OCI-M2 (cell line): ENCODE measurements around the gene C1orf198.

Experiments
- DNase-seq: peaks from one replicate; lab custom pipeline; 2025; ENCODE audit not compliant: unreplicated experiment; lab: John Stamatoyannopoulos, UW

C1orf198 gene, protein sequence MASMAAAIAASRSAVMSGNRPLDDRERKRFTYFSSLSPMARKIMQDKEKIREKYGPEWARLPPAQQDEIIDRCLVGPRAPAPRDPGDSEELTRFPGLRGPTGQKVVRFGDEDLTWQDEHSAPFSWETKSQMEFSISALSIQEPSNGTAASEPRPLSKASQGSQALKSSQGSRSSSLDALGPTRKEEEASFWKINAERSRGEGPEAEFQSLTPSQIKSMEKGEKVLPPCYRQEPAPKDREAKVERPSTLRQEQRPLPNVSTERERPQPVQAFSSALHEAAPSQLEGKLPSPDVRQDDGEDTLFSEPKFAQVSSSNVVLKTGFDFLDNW

DNA sequence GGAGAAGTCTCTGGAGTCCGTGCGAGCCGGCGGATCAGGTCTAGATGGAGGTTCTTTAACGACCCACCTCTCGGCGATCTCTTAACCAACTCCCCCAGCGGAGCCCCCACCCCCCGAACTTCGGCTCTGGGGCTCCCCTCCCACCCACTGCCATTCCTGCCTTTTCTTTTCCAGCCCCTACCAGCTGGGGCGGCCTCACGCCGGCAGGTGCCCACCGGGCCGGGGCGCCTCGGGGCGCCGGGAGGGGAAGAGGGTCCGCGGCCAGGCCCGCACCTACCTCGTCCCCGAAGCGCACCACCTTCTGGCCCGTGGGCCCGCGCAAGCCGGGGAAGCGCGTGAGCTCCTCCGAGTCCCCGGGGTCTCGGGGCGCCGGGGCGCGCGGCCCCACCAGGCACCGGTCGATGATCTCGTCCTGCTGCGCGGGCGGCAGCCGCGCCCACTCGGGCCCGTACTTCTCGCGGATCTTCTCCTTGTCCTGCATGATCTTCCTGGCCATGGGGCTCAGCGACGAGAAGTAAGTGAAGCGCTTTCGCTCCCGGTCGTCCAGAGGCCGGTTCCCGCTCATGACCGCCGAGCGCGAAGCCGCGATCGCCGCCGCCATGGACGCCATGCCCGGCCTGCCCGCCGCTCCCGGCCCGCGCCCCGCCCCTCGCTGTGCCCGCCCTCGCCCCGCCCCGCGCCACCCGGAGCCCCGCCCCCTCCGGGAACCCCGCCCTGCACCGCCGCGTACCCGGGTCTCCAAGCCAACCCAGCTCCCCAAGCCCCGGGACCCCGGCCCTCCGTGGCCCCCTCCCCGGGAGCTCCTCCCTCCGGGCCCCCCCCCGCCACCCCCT is at the start of gene C1orf198:
Gene C1orf198 (minus strand): TSS at position 619 of the 833 bp plus-strand sequence. CDS start 9 bp downstream, at position 610.
- no peak for DNase-seq

DNA sequence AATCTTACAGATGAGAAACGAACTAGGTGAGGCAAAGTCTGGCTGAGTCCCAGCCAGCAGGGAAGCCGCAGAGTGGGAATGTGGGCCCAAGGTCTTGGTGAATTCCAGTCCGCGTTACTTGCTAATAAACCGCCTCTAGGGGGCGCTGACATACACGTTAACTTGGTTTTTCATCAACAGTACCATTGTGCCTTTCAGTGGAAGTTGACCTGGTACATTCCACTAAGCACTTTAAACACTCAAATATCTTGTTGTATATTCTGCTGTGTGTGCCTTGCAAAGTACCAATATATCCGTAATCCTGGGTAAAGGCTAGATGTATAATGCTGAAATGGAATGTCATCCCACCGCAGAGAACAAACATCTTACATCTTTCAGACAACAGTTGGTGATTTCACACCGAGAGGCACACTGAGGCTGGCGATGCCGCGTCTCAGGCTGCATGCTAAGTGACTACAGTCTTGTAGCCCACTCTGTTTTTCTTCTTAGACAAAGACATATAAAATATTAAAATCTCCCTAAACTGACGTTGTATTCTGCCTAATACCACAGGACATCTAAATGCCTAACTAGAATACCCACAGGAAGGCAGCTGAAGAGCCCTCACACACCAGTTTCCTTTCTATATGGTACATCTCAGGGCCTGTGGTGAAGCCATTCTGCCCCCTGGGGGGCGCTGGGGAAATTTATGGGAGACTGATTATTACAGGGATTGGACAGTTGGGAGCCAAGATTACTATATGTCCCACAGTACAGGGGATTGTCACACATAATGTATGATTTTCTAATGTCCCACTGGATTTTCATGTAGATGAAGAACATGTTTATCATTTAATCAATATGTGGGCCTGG is 49.2 kb upstream of the C1orf198 start:
- peak; percentile 9 for DNase-seq

DNA sequence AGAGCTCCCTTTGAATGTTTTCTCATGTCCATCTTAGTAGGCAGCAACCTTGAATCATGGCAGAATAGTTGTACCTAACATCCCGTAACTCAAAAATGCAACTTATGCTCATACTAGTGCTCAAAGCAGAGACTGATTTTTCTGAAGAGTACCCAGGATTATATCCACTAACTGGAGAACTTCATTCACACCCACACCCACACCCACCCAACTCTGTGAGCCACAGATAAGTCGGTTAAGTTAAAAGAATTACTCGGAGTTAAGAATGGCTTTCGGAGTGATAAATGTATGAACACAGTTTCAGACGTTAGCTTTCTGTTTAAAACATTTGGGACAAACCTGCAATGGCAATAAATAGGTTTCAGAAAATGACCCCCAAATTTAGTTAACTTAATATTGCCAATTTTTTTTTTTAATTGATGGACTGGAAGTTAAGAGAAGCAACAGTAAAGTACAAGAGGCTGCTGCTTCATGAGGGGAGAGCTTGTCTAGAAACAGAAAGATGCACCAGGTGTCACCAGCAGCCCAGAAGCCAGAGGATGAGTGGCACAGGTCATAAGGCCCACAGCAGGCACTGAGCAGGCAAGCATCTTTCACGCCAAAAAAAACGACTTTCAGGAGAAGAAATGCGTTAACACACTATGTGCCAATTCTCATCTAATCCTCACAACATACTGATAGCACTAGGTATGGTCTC is 48.4 kb upstream of the C1orf198 start:
- DNase-seq: no peak

DNA sequence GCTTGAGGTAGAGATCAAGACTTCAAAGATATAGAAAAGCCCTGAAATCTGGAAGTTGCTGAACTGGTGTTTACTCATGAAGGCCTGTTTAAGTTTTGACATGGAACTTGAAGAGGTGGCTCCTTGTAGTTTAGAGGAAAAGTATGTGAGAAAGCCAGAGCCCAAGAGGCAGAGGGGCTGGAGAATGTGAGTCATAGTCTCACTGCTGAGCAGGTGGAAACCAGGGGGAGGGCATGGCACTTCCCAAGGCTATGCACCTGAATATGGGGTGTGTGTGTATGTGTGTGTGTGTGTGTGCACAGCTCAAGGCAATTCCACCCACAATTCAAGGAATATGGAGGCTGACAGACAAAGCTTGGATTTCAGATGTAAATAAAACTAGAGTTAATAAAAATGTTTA is 46.8 kb upstream of the C1orf198 start:
- no peak for DNase-seq

DNA sequence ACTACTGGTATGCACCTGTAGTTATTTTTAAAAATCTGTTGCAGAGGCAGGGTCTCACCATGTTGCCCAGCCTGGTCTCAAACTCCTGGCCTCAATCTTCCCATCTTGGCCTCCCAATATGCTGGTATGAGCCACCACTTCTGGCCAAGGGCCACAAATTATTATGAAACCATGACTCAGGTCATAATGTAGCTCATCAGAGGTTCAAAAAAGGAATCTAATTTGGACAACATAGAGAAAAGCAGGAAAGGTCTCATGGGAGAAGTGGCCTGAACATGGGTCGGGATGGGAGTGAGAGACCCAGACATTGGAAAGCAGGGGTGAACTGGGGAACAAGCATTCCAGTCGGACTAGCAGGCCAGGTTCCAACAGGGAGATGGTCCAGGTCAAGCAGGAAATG is 45.2 kb upstream of the C1orf198 start:
- no peak for DNase-seq

DNA sequence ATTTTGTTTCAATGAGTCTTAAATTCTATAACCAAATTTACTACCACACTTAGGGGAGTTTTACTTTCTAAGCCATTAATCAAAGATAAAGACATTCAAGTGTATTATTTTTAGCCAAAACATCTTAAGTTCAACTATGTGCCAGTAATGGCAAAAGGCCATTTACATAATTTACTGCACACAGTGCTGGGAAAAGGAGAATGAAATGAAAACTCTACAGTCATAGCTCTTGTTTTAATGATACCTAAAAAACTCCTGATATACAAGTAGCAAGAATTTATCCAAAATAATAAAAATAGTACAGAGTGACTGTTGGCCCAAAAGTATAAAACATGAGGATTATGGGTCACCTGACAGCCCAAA is 42.4 kb upstream of the C1orf198 start:
- no peak for DNase-seq

DNA sequence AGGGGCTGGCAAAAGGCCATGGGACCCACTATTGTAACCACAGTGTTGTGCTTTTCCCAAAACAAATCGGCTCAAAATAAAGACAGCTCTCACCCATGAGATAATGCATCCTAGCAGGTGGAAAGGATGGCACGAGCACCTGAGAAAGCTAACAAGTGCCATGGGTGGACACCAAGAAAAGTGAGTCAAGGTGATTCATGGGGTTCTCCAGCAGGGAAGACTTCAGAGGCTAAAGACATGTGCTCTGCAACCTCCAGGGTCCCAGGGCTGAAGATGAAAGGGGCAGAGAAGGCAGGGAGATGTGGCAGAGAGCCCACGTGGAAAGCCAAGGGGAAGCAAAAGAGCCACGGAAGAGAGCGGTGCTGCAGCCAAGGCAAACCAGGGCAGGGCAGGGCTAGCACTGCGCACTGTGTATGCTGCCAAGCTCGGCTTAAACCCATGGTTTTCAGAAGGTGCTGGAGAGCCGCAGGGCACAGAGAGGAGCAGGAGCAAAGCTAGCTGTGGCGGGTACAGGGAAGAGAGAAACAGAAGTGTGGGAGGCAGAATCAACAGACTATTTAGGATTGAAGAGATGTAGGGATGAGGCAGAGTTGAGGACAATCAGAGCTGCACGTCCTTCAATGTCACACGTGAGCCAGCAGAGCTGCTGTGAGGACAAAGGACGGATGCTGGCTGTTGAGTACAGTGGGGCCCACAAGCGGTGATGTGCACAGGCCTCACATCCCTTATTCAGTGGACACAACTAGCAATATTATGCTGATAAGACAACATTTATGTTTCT is 41.8 kb upstream of the C1orf198 start:
- no peak for DNase-seq

DNA sequence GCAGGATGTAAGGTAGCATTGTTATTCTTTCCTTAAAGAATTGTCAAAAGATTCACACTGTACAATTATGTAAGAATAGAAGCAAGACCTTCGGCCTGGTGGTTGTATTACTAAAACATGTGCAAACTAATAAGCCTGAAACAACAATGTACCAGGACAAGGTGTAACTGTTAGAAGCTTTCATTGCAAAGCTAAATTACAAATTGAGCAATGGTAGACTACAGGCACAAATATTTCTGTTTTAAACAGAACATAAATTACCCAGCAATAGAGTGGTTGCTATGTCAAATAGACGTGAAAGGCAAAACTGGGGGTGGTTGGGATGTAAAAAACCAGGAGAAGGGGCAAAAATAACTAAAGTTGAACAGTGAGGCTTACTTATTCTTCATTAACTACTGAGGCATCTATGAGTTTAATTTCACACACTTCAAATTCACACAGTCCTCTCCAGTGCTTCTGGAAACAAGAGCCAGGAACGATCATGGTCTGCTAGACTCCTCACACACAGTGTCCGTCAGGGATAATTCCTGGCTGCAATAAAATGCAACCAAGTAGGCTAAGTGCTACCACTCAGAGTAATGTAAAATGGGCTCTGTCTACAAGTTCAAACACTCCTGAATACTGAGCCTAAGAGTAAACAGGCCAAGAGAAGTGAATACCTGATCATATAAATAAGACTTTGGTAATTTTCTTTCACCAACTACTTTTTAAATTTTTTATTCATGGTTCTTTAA is 39.3 kb upstream of the C1orf198 start:
- no peak for DNase-seq

DNA sequence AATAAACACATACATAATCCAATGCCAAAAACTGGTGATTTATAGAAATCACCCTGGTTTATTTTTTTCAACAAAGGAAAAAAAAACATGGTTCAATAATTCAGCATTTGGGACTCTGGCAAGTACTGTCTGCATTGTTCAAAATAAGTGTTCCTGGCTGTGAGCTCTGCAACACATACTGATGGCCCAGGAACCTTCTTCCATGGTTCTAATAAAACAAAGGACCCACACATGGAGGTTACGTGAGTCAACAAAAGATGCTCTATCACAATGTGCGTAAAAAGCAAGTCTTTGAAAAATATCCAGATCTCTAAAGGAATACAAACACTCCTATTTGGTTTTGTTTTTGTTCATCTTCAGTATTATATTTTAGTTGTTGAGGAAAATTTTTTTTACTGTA is 37.9 kb upstream of the C1orf198 start:
- no peak for DNase-seq

DNA sequence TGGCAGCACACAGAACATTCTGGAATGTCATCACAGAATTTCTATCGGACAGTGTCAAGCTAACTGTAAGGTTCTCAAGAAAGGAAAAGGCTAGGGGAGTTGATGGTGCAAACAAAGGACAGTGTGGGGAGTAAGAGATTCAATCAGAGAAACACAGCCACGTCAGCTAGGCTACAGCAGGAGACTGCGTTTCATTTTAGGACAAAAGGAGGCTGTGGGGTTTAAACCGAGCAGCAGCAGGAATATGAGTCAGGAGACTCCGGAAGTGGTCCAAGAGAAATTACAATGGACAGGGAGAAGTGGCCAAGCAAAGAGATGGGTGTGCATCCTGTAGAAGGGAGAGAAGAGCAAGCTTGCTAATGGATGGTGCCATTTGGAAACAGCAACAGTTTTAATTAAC is 37.4 kb upstream of the C1orf198 start:
- DNase-seq: no peak

DNA sequence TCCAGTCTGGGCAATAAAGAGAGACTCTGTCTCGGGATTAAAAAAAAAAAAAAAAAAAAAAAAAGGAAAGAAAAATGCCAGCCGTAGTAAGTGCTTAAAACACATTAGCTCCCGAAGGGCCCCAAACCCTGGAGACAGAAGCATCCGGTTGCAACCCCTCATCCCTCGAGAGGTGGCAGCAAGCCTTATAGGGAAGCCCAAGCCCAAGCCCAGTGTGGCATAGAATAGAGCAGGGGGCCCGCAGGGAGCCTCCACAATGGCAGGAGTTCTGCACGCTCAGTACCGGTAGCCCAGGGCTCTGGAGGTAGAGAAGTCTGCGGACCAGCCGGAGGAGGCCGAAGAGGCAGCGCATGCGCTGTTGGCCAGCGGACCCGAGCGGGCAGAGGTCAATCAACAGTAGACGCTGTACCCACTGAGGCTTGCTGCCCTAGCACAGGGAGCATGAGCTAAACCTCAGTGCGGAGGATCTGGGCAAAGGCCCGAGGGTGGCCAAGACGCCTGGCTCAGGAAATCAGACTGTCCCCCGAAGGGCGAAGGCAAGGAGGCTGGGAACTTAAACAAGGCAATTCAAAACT is 34.1 kb upstream of the C1orf198 start:
- DNase-seq: no peak

DNA sequence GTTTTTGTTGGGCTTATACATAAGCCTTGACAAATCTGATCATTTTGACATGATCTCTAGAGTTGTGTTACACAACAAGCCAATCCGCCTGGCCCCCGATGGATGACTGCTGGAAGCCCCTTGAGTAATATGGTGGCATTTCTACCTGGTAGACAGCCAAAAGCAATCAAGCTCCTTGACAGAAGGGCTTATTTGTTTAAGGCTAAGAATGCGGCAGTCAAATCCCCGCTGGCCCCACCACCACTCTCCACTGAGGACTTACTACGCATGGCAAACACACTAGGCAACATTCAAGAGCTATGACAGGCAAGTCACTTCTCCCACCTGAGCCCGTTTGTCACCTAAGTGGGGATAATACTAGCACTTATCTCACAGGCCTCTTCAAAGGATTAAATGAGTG is 33.4 kb upstream of the C1orf198 start:
- DNase-seq: no peak

DNA sequence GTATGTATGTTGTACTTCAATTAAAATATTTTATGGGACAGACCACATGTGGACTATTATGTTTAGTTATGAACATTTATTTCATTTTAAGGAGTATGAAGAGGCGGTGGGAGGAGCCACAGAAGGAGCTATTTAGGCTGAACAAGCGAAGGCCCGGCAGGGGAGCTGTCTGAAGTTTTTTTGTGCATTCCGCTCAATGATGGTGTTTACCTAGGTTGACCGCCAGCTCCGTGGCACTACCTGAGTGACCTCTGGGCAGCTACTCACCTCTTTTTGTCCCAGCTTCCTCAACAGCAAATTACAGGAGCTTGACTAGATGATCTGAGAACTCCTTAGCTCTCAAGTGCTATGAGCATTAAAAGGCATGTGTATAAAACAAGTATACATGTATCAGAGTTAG is 32.7 kb upstream of the C1orf198 start:
- no peak for DNase-seq

DNA sequence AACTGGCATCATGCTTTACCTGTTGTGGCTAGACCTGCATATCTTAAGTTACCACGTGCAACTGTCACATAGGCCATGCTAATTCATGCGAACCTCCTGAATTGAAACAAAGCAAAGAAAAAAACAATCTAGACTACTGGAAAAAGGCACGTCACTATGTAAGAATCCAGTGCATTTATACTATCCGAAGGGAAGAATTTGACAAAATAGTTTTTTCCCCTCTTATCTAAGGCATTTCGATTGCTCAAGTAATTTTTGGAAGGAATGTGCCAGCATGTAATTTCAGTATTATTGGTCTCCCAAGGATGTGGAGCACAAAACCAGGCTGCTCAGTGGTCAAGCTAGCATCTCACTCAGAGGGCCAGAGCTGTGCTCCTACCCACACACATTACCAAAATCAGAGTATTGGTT is 31.5 kb upstream of the C1orf198 start:
- no peak for DNase-seq

DNA sequence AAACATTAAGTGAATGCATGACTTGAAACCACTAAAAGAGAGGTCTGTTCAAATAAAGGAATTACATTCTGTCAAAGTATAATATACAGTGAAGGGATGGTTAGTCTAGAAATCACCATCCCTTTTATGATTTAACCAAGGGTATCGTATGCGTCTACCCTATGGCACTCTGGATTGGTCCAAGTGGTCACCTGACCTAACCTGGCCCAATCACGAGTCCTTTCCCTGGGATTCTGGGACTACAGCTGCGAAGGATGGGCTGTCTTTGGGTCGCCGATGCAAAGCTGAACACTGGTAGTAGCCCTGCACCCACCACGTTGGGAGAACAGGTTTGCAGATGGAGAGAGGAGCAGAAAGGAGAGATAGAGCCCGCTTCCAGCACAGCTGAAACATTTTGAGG is 30.4 kb upstream of the C1orf198 start:
- no peak for DNase-seq

DNA sequence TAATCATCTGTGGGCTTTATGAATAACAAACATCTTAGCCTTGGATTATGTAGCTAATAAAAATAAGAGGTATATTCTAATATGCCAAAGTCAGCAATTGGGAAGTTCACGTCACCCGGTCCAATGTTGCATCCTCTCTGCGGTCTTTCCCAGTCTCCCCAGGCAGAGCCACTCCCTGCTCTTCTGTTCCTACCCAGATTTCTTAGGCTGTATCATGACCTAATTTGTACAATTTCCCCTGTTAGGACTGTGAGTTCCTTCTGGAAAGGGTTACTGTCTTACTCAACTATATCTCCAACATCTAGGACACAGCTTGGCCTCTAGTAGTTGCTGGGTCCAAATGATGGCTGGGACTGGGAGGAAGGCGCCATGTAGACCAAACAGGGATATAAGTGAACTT is 29.8 kb upstream of the C1orf198 start:
- no peak for DNase-seq

DNA sequence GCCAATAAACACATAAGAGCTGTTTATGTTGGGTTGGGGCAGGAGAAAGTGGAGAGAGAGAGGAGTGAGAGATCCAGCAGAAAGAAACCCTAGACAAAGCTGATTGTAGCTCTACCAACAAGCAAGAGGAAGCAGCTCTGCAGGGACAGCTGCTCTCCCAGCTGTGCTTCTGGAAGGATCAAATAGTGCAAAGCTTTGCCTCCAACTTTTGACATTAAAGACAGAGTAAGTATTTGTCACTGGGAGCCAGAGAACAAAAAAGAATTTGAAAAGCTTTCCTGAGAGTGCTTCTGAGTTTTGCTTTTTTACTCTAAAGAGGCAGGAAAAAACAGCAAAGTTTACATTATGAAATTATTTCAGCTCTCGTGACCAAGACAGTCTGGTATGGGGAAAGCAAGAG is 28.5 kb upstream of the C1orf198 start:
- DNase-seq: no peak

DNA sequence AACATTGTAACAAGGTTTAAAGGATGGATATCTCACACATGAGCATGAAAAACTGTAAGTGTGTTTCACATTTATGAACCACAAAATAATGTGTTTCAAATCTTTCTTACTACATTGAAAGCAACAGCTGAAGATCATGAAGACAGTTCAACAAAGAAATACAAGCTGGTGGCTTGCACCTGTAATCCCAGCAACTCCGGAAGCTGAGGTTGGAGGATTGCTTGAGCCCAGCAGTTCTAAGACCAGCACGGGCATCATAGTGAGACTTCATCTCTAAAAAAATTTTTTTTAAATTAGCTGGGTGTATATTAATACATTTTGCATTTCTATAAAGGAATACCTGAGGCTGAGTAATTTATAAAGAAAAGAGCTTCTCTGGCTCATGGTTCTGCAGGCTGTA is 27.1 kb upstream of the C1orf198 start:
- no peak for DNase-seq

DNA sequence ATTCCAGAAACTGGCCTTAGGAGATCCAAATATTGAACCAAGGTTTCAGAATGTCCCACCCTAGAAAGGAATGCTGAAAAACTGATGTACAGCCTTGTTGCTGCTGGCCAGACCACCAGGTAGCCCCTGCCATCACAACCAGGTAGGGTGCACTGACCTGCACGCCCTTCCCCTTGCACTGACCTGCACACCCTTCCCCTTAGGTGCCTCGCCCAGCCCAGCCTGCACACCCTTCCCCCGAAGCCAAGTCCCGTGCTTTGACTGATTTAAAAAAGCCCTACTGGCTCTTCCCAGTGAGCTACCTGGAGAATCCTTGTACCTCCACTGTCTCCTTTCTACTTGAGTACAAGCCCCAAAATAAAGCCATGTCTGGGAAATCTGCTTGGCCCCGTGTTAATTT is 26.3 kb upstream of the C1orf198 start:
- no peak for DNase-seq
